ENCODE measurements around the gene TPRX2.
"Not testable (repeated sequence)": the region's sequence is repeated elsewhere in the genome, so short reads cannot be mapped to it uniquely, and the experiment has no call there.

The TPRX2 gene

DNA sequence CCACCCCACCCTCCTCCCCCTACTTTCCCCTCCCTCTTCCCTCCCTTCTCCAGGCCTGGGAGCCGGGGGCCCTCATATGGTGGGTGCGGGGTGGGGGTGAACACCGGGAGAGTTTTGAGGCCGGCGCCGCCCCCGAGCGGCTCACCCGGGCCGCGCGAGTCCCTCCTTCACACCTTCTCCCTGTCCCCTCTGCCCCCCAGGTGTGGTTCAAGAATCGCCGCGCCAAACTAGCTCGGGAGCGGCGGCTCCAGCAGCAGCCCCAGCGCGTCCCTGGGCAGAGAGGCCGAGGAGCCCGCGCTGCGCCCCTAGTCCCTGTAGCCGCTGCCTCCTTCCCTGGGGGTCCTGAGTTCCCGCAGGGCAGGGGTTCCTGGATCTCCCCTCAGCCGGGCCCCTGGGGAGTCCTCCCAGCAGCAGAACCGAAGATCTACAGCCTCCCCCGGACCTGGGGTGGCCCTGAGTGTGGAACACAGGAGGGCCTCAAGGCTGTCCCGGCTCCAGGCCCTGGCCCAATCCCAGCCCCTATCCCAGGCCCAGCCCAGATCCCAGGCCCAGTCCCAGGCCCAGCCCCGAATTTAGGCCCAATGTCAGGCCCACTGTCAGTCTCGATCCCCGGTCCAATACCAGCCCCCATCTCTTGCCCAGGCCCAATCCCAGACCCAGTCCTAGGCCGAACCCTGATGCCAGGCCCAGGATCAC, 1.7 kb downstream of the TPRX2 start:
- no peak for FAIRE-seq
- DNase-seq (ENCODE audit: extremely low spot score, insufficient read length, low read depth): no peak

GRCh38 chr19:47861630-47862029, 2.6 kb downstream of the TPRX2 start:
- no peak for DNase-seq (ENCODE audit: extremely low spot score, insufficient read length, low read depth)
- FAIRE-seq: no peak

GRCh38 chr19:47863514-47863936, 4.5 kb downstream of the TPRX2 start:
- peak; percentile 71 for DNase-seq (ENCODE audit: extremely low spot score, insufficient read length, low read depth)
- peak; percentile 80 for FAIRE-seq

DNA sequence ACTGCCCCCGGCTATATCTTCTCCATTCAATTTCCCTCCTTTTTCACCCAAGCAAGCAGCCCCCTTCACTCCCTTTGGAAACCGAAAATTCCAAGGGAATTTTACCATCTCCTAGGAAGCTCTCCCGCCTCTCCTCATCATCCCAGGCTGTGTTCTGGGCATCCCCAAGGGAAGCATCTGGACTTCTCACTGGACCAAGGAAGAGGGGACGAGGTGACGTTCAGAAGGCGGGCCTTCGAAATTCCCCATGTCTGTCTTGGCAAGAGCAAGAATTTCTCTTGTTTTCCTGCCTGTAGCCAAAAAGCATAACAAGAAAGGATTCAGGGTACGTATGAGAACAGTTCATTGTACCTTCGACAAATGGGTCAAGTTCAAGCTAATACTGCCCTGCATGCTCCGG, 6.1 kb downstream of the TPRX2 start:
- FAIRE-seq: no peak
- no peak for DNase-seq (ENCODE audit: extremely low spot score, insufficient read length, low read depth)

- no peak for DNase-seq (ENCODE audit: extremely low spot score, insufficient read length, low read depth)
These were observed 19.9 kb downstream of the TPRX2 start for GRCh38 chr19:47878906-47879305.

GRCh38 chr19:47879385-47879784, 20.4 kb downstream of the TPRX2 start:
- not testable (repeated sequence) for FAIRE-seq; DNase-seq (ENCODE audit: extremely low spot score, insufficient read length, low read depth)

More at GRCh38 chr19:47878906-47879305, 19.9 kb downstream of the TPRX2 start:
- FAIRE-seq: no peak

- FAIRE-seq (no peak), DNase-seq (ENCODE audit: extremely low spot score, insufficient read length, low read depth) (no peak)
These were observed 22.7 kb downstream of the TPRX2 start for GRCh38 chr19:47881757-47882156.

DNA sequence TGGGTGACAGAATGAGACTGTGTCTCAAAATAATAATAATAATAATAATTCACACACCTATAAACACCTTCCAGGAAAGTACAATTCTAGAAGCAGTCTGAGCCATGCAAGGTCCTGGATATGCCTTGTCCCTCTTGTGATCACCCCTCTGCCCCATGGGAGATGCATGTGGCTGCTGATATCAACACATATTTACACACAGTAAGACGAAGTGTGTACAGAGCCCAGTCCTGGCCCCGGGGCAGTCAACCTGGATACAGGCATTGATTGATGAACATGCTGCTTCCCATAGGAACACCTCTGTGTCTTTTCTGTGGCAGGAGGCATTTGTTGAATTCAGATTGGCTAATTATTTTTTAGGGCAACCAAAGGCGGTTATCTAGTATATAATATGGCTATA, 23.9 kb downstream of the TPRX2 start:
- no peak for FAIRE-seq
- DNase-seq (ENCODE audit: extremely low spot score, insufficient read length, low read depth): no peak

DNA sequence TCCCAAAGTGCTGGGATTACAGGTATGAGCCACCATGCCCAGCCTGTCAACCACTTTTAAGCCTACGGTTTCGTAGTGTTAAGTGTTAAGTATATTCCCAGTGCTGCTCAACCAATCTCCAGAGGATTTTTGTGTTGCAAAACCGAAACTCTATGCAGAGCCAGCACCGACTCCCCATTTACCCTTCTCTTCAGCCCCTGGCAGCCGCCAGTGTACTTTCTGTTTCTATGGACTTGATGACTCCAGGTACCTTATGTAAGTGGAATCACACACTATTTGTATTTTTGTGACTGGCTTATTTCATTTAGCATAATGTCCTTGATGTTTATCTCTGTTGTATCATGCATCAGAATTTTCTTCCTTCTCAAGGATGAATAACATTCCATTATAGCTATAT, 26.0 kb downstream of the TPRX2 start:
- no peak for DNase-seq (ENCODE audit: extremely low spot score, insufficient read length, low read depth)
- no peak for FAIRE-seq

- no peak for DNase-seq (ENCODE audit: extremely low spot score, insufficient read length, low read depth)
- no peak for FAIRE-seq
These were observed 27.1 kb downstream of the TPRX2 start, which contains the start of gene SULT2A1 for GRCh38 chr19:47886010-47886559. Gene SULT2A1, minus strand, starts transcription at chr19:47886315. Its CDS starts 58 bp downstream, at chr19:47886257.

DNA sequence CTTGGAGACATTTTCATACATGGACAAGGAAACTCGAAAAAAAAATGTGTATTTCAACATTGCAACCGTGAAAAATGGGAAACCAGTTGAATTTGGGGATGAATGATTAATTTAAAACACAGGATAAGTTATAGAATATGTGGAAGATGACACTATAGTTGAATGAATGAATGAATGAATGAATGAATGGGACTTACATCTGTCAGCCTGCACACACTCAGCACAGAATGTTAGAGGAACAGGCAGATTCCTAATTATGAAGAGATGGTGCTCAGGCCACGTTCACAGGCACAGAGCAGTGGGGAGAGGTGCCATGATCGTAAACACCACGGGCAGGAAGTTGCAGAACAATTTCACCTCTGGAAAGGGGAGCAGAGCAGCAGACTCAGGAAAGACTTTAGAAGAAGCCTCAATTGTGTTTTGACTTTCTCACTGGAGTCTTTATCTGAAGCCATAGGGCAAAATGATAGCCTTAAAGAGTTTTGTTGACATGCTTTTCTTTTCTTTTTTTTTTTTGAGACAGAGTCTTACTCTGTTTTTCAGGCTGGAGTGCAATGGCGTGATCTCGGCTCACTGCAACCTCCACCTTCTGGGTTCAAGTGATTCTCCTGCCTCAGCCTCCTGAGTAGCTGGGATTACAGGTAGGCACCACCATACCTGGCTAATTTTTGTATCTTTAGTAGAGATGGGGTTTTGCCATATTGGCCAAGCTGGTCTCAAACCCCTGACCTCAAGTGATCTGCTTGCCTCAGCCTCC, 32.0 kb downstream of the TPRX2 start:
- FAIRE-seq (no peak), DNase-seq (ENCODE audit: extremely low spot score, insufficient read length, low read depth) (no peak)

DNA sequence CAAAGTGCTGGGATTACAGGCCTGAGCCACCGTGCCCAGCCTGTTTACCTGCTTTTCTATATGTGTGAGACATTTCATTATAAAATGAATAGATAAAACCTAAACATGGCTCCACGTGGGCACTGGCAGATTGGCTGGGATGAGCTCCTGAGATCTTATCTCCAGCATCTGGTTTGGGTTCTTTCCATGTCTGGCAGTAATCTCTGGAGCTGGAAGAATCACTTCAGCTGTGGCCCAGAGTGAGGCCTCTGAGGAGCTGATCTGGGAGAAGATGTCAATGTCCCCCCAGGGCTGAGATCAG, 32.5 kb downstream of the TPRX2 start:
- FAIRE-seq: no peak

DNA sequence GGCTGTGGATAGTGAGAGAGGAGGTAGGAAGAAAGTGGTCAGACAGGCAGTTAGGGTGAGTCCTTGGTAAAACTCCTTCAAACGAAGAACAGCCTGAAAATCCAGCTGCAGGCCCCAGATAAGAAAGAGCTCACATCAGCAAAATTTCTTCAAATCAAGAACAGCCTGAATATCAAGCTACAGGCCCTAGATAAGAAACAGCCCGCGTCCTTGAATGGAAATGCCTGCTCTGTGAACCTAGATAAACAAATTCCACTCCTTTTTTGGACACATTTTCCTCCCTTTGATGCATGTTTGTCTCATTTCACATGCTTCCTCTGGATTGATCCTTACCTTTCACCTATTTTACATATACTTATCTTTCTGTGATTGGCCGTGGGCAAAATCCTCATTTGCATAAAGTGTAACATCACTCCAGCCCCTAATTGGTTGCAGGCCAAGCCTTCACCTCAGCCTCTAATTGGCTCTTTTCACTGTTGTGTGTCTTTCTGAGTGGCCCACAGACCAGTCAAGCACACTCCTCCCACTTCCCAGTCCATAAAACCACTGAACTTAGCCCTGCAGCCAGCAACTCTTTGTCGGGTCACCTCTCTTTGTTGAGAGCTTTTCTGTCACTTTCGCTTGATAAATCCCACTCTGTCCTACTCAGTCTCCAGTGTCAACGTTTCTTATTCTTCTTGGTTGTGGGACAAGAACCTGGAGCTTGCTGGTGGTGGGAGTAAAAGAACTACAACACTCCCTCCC, 33.1 kb downstream of the TPRX2 start:
- FAIRE-seq (no peak), DNase-seq (ENCODE audit: extremely low spot score, insufficient read length, low read depth) (no peak)

More for the DNA sequence above, 32.5 kb downstream of the TPRX2 start:
- no peak for DNase-seq (ENCODE audit: extremely low spot score, insufficient read length, low read depth)

- no peak for DNase-seq (ENCODE audit: extremely low spot score, insufficient read length, low read depth)
- FAIRE-seq: no peak
These were observed 36.2 kb downstream of the TPRX2 start for GRCh38 chr19:47895165-47895782.

DNA sequence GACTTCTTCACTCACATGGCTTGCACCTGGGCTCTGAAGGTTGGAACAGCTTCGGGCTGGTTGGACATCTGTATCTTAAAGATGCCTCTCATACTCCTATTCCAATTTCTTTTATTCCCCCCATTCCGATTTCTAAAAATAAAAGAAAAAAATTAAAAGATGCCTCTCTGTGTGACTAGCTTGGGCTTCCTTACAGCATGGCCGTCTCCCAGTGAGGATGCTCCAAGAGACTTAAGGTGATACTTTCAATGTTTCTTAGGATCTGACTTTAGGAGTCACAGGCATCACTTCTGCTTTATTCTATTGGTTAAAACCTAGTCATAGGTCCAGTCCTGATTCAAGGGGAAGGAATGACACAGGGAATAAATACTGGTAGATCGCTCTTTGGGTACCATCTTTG, 37.0 kb downstream of the TPRX2 start:
- no peak for FAIRE-seq
- no peak for DNase-seq (ENCODE audit: extremely low spot score, insufficient read length, low read depth)

DNA sequence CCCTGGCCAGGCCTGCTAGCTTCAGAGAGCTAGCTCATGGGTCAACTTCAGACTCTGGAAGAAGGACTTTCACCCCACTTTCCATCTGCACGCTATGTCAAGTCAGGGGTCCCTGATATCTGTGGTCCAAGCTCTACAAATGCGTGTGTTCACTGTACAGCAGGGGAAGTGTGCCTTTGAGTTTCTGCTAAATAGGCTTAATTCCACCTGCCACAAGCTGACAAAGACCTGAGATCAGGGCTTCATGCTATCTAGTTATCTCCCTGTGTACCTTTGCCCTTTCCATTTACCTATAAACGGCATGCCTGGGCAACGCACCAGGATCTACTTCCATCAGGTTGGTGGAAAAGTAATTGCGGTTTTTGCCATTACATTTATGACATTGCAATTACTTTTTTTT, 37.7 kb downstream of the TPRX2 start:
- no peak for FAIRE-seq
- no peak for DNase-seq (ENCODE audit: extremely low spot score, insufficient read length, low read depth)

DNA sequence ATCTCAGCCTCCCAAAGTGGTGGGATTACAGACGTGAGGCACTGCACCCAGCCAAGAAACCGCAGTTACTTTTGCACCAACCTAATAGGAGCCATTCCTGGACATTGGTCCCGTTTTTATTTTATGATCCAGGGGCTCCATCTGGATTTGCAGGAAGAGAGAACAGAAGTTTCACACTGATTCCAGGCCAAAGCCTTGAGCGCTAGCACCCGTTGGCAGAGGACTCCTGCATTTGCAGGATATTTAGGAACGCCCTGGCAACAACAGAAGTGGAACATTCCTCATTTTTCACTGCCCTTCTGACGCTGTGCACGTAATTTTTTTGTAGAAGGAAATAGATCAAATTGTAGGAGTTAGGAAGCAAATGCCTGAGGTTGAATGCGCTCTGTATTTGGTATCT, 38.8 kb downstream of the TPRX2 start:
- FAIRE-seq (no peak), DNase-seq (ENCODE audit: extremely low spot score, insufficient read length, low read depth) (no peak)

DNA sequence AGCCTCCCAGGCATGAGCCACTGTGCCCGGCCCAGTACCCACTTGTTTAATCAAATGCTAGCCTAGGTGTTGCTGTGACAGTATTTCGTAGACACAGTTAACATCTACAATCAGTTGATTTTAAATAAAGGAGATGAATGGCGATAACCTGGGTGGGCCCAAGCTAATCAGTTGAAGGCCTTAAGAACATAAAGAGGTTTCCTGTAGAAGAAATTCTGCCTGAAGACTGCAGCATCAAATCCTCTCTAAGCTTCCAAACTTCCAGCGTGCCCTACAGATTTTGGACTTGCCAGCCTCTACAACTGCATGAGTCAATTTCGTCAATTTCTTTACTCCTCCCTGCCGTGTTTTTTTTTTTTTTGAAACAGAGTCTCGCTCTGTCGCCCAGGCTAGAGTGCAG, 40.3 kb downstream of the TPRX2 start:
- DNase-seq (ENCODE audit: extremely low spot score, insufficient read length, low read depth) (no peak), FAIRE-seq (no peak)

GRCh38 chr19:47901370-47901769, 42.3 kb downstream of the TPRX2 start:
- FAIRE-seq (no peak), DNase-seq (ENCODE audit: extremely low spot score, insufficient read length, low read depth) (no peak)

DNA sequence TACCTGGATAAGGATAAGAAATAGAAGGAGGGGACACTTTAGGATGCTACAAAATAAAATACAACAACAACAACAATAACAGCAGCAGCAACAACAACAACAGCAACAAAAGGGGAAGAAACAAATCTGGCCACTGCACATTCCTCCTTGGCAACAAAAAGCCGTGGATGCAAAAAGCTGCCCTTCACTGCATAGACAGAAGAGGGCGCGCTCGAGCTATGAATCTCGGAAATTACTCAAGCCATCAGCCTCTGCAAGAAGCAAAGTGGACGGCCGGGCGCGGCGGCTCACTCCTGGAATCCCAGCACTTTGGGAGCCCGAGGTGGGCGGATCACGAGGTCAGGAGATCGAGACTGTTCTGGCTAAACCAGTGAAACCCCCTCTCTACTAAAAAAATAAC, 50.3 kb downstream of the TPRX2 start:
- not testable (repeated sequence) for FAIRE-seq; DNase-seq (ENCODE audit: extremely low spot score, insufficient read length, low read depth)
